Ovary (tissue), 9 donors: ENCODE data around the gene SDC4. TPM values are rescaled to one million over a fixed set of nuclear protein-coding genes. Genes with fewer than 3 reads are reported as not detected.

Experiments
- DNase-seq, 5 donors: peaks; one replicate each; pipeline ENCODE4 v3.0.0-alpha.2; 2019 to 2020
- H3K27ac ChIP-seq, 2 donors: fragments of 200-600 bp; one replicate each; pipeline versions ENCODE4 v1.5.1 to v1.8.0; 2019 to 2022
- H3K27me3 ChIP-seq: fragments of 200-600 bp; one replicate; pipeline ENCODE4 v1.8.0; 2022
- H3K36me3 ChIP-seq: fragments of 200-600 bp; sonication (generic); one replicate; pipeline ENCODE4 v1.5.1; 2019
- H3K4me1 ChIP-seq: one replicate; pipeline ENCODE4 v1.8.1; 2013; ENCODE audit warnings: mild to moderate bottlenecking, moderate library complexity; ENCODE audit not compliant: insufficient read depth
- H3K4me3 ChIP-seq: fragments of 200-600 bp; sonication (generic); one replicate; pipeline ENCODE4 v1.5.1; 2017
- H3K9me3 ChIP-seq, 2 donors: fragments of 200-600 bp in 1 of 2; sonication (generic) in 1 of 2; one replicate each; pipeline versions ENCODE4 v1.5.1 to v1.8.1; 2013 to 2019; ENCODE audit warnings: mild to moderate bottlenecking in 1 of 2, moderate library complexity in 1 of 2
- EP300 ChIP-seq: sonication (generic); formaldehyde crosslinking; IDR thresholded peaks from one replicate; pipeline ENCODE4 v1.6.1; 2017; ENCODE audit warnings: antibody characterized with exemption
- POLR2A ChIP-seq: fragments of 450-650 bp; IDR thresholded peaks from one replicate; pipeline ENCODE4 v1.6.1; 2017; ENCODE audit warnings: antibody characterized with exemption, mild to moderate bottlenecking, moderate library complexity
- WGBS, 3 donors: extraction: QIAGEN DNeasy Blood & Tissue Kit in 1 of 3; methylation state at CpG; one replicate each; pipeline versions ENCODE4 v1.1.5 to v1.1.7; 2013 to 2017; 5-methylcytosine and 5-hydroxymethylcytosine counted together
- intact Hi-C, 4 donors: fragments of 100-400 bp; cut with DNase I; formaldehyde crosslinking; loops; one replicate each; pipeline versions ENCODE4 v1.11.0 to v1.15.1; 2022 to 2023
- polyA plus RNA-seq, 2 donors: library from polyadenylated mRNA; stranded (reverse); fragments of 200-250 nt in 1 of 2; fragments of 350-450 nt in 1 of 2; fragmentation: Illumina TruSeq in 1 of 2; extraction: RNeasy Lipid Tissue Mini Kit (QIAGEN cat#74804) in 1 of 2; gene quantifications; one replicate each; pipeline ENCODE4 v1.2.3, GENCODE V29; 2013 to 2014
- total RNA-seq, 7 donors: library from RNA; depleted of rRNA in 2 of 7; stranded (reverse); fragments of >200 nt in 2 of 7; fragmentation: NEBNext Ultra II Directional in 3 of 7; extraction: Animal tissue kit (Norgen Biotek cat#: 25700) in 3 of 7; gene quantifications; one replicate each; pipeline versions ENCODE4 v1.1.0 to v1.2.4, GENCODE V29; 2016 to 2023
- TF ChIP-seq, protein P1 (sequence below), 3 donors: fragments of 450-650 bp in 2 of 3; fragments of 200-600 bp in 1 of 3; IDR thresholded peaks; one replicate each; pipeline versions ENCODE4 v1.5.1 to v1.8.0; 2016 to 2022; ENCODE audit warnings: antibody characterized with exemption in 3 of 3, mild to moderate bottlenecking in 1 of 3
- donor health status: DM: no; HTN: no; CAD: no; lungs with moderate emphysema.
- donor health status: DM: no; HTN: no; CAD: no.
- donor health status: Bipolar disorder and iron deficiency.
- donor health status: DM: yes; HTN: yes; CAD: no.
- donor health status: DM: no; HTN: no; CAD: no.
- donor health status: DM: yes; HTN: yes; CAD: no.

SDC4 gene
- total and polyA plus RNA-seq, 9 donors, result 12.9 to 269 (median 45.9) TPM

DNA sequence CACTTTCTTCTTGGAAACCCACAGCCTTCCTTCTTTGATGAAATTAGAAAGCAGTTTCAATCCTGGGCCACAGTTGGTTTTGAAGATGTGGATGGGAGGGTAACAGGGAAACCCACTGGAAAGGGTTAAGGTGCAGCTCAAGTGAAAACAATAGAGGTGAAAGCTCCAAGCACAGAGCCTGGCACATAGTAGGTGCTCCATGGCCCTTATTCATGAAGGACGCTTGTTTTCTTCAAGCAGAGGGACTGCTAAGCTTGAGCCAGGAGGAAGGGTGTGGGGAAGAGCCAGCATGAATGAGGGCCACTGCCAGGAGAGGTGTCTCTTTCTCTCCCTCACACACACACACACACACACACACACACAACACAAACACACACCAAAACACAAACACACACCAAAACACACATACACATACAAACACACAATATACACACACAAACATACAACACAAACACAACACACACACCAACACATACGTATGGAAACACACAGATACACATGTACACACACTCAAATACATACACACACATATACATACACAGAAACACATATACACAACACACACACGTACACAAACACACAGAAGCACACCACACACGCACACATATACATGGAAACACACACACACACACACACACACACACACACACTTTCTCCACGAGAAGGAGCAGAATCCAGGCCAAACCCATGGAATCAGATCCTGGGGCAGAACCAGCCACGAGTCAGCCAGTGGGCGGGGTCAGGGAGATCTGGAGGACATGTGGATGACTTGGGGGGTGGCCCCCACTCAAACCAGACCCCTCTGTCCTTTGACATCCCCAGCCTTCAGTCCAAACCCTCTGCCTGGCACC, 65.3 kb downstream of the SDC4 start:
- no peaks in the 10 kb centered on the region for H3K4me1 ChIP-seq
- no peaks in the 10 kb centered on the region for H3K27me3 ChIP-seq
- no peak for DNase-seq
- WGBS, 3 donors, result 57 to 69% (median 60%) methylated on average over 7 of the region's 7 CpGs
- intact Hi-C loops, result no loop called here
- H3K9me3 ChIP-seq, result no peaks in the 10 kb centered on the region
- no peak overlapping the region for H3K27ac ChIP-seq
- TF ChIP-seq EP300 (no peak), POLR2A (no peak)
- TF ChIP-seq, protein P1, sequence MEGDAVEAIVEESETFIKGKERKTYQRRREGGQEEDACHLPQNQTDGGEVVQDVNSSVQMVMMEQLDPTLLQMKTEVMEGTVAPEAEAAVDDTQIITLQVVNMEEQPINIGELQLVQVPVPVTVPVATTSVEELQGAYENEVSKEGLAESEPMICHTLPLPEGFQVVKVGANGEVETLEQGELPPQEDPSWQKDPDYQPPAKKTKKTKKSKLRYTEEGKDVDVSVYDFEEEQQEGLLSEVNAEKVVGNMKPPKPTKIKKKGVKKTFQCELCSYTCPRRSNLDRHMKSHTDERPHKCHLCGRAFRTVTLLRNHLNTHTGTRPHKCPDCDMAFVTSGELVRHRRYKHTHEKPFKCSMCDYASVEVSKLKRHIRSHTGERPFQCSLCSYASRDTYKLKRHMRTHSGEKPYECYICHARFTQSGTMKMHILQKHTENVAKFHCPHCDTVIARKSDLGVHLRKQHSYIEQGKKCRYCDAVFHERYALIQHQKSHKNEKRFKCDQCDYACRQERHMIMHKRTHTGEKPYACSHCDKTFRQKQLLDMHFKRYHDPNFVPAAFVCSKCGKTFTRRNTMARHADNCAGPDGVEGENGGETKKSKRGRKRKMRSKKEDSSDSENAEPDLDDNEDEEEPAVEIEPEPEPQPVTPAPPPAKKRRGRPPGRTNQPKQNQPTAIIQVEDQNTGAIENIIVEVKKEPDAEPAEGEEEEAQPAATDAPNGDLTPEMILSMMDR (IDR thresholded peaks at IDR 0.05), result no peak
- H3K36me3 ChIP-seq, result no peaks in the 10 kb centered on the region
- H3K4me3 ChIP-seq, result no peak overlapping the region

DNA sequence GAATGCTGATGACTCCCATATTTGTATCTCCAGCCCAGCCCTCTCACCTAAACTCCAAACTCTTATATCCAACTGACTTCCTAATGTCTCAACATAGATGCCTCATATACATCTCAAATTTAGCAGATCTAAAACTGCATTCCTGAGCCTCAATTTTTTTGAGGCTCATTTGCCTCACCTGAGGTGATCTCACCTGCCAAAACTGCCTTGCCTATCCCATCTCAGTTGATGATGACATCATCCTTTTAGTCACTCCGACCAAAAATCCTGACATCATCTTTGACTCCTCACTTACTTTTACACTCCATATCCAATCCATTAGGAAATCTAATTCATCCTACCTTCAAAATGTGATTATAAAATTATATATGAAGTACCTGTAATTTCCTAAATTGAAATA, 68.2 kb downstream of the SDC4 start:
- intact Hi-C loops, result no loop called here
- DNase-seq, result no peak
- Histone ChIP-seq H3K27ac (no peak overlapping the region), H3K36me3 (no peaks in the 10 kb centered on the region), H3K27me3 (no peaks in the 10 kb centered on the region), H3K9me3 (no peaks in the 10 kb centered on the region), H3K4me3 (no peak overlapping the region), H3K4me1 (no peaks in the 10 kb centered on the region)
- WGBS, 3 donors, result 68 to 80% (median 74%) methylated on average over 1 of the region's 1 CpG
- TF ChIP-seq, protein P1 (IDR thresholded peaks at IDR 0.05), result no peak
- TF ChIP-seq EP300 (no peak), POLR2A (no peak)

DNA sequence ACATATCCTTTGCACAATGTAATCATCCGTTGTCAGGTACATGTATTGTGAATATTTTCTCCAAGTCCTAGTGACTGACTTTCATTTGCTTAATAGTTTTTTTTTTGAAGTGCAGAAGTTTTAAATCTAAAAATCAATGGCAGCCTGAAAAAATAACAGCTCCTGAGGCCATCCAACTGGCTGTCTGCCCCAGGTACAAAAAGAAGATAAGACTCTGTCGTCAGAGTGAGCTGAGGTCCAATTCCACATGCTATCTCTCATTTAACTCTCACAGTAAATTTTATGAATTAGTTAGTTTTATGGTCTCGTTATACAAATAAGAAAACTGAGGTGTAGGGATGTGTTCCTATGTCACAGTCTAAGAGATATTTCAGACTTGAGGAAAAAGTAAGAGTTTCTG, 72.9 kb downstream of the SDC4 start:
- H3K4me3 ChIP-seq, result no peak overlapping the region
- TF ChIP-seq, protein P1 (IDR thresholded peaks at IDR 0.05), result no peak
- H3K36me3 ChIP-seq, result no peaks in the 10 kb centered on the region
- DNase-seq, result no peak
- no peak overlapping the region for H3K27ac ChIP-seq
- 38 to 41% (median 40%) methylated on average over 3 of the region's 3 CpGs for WGBS, 3 donors
- H3K27me3 ChIP-seq, result no peaks in the 10 kb centered on the region
- no peaks in the 10 kb centered on the region for H3K9me3 ChIP-seq
- no peaks in the 10 kb centered on the region for H3K4me1 ChIP-seq
- intact Hi-C loops, result no loop called here

Other genes with a start within 250 kb of the SDC4 start
- not detected for gene KCNS1, start 247.3 kb downstream of the SDC4 start, total RNA-seq
- gene KCNS1, start 247.3 kb downstream of the SDC4 start, polyA plus RNA-seq, result under 1 TPM; 0.02 to 0.80 TPM
- gene WFDC5, start 233.2 kb downstream of the SDC4 start, total RNA-seq, result not detected
- not detected for gene WFDC5, start 233.2 kb downstream of the SDC4 start, polyA plus RNA-seq
- gene WFDC12, start 224.0 kb downstream of the SDC4 start, total RNA-seq, result not detected
- gene WFDC12, start 224.0 kb downstream of the SDC4 start, polyA plus RNA-seq, result not detected
- under 1 TPM in 1 of 7 donors, not detected in 6; 0.92 TPM for gene PI3, start 173.5 kb downstream of the SDC4 start, total RNA-seq
- gene PI3, start 173.5 kb downstream of the SDC4 start, polyA plus RNA-seq, result under 1 TPM in 1 of 2 donors, not detected in 1; 0.30 TPM
- not detected for gene SEMG1, start 141.4 kb downstream of the SDC4 start, total RNA-seq
- not detected for gene SEMG1, start 141.4 kb downstream of the SDC4 start, polyA plus RNA-seq
- not detected for gene SEMG2, start 127.1 kb downstream of the SDC4 start, total RNA-seq
- not detected for gene SEMG2, start 127.1 kb downstream of the SDC4 start, polyA plus RNA-seq
- 100 to 1,000 TPM in 2 of 7 donors, 10 to 100 TPM in 3, 1 to 10 TPM in 1, not detected in 1; 4.0 to 622 (median 33.3) TPM for gene SLPI, start 93.9 kb downstream of the SDC4 start, total RNA-seq
- 10 to 100 TPM; 16.6 to 45.5 TPM for gene SLPI, start 93.9 kb downstream of the SDC4 start, polyA plus RNA-seq
- gene RBPJL, start 41.6 kb downstream of the SDC4 start, total RNA-seq, result under 1 TPM in 2 of 7 donors, not detected in 5; 0.36 to 0.38 TPM
- not detected for gene RBPJL, start 41.6 kb downstream of the SDC4 start, polyA plus RNA-seq
- gene MATN4, start 40.1 kb downstream of the SDC4 start, total RNA-seq, result under 1 TPM in 1 of 7 donors, not detected in 6; 0.10 TPM
- gene MATN4, start 40.1 kb downstream of the SDC4 start, polyA plus RNA-seq, result not detected
- gene SYS1, start 14.7 kb upstream of the SDC4 start, total RNA-seq, result 10 to 100 TPM; 29.2 to 69.7 (median 32.8) TPM
- 10 to 100 TPM; 33.0 to 47.0 TPM for gene SYS1, start 14.7 kb upstream of the SDC4 start, polyA plus RNA-seq
- under 1 TPM in 2 of 7 donors, not detected in 5; 0.42 to 0.89 TPM for gene TP53TG5, start 29.9 kb upstream of the SDC4 start, total RNA-seq
- gene TP53TG5, start 29.9 kb upstream of the SDC4 start, polyA plus RNA-seq, result under 1 TPM in 1 of 2 donors, not detected in 1; 0.02 TPM
- 10 to 100 TPM; 18.4 to 51.3 (median 31.6) TPM for gene DBNDD2, start 59.9 kb upstream of the SDC4 start, total RNA-seq
- gene DBNDD2, start 59.9 kb upstream of the SDC4 start, polyA plus RNA-seq, result 10 to 100 TPM; 36.1 to 63.2 TPM
- 10 to 100 TPM; 30.0 to 84.2 (median 69.3) TPM for gene PIGT, start 67.7 kb upstream of the SDC4 start, total RNA-seq
- gene PIGT, start 67.7 kb upstream of the SDC4 start, polyA plus RNA-seq, result 100 to 1,000 TPM in 1 of 2 donors, 10 to 100 TPM in 1; 68.1 to 172 TPM
- 100 to 1,000 TPM in 1 of 7 donors, 10 to 100 TPM in 4, 1 to 10 TPM in 2; 1.2 to 246 (median 18.9) TPM for gene WFDC2, start 121.3 kb upstream of the SDC4 start, total RNA-seq
- 1 to 10 TPM; 2.9 to 9.6 TPM for gene WFDC2, start 121.3 kb upstream of the SDC4 start, polyA plus RNA-seq
- not detected for gene SPINT3, start 167.2 kb upstream of the SDC4 start, total RNA-seq
- gene SPINT3, start 167.2 kb upstream of the SDC4 start, polyA plus RNA-seq, result not detected
- not detected for gene WFDC6, start 191.1 kb upstream of the SDC4 start, total RNA-seq
- gene WFDC6, start 191.1 kb upstream of the SDC4 start, polyA plus RNA-seq, result not detected
- 1 to 10 TPM in 1 of 7 donors, under 1 TPM in 1, not detected in 5; 0.30 to 1.1 TPM for gene EPPIN, start 199.0 kb upstream of the SDC4 start, total RNA-seq
- gene EPPIN, start 199.0 kb upstream of the SDC4 start, polyA plus RNA-seq, result under 1 TPM; 0.21 to 0.38 TPM
- gene WFDC8, start 230.9 kb upstream of the SDC4 start, total RNA-seq, result under 1 TPM in 1 of 7 donors, not detected in 6; 0.23 TPM
- gene WFDC8, start 230.9 kb upstream of the SDC4 start, polyA plus RNA-seq, result not detected